Ovary (tissue), 9 donors: ENCODE data around the gene SRCAP. TPM values are rescaled to one million over a fixed set of nuclear protein-coding genes. Genes with fewer than 3 reads are reported as not detected.
A peak's percentile ranks its signal among the peaks of the same experiment; 100 is the strongest.

Source experiments
- DNase-seq, 5 donors: peaks; one replicate each; pipeline ENCODE4 v3.0.0-alpha.2; 2019 to 2020
- H3K27ac ChIP-seq, 2 donors: fragments of 200-600 bp; one replicate each; pipeline versions ENCODE4 v1.5.1 to v1.8.0; 2019 to 2022
- H3K27me3 ChIP-seq: fragments of 200-600 bp; one replicate; pipeline ENCODE4 v1.8.0; 2022
- H3K36me3 ChIP-seq: fragments of 200-600 bp; sonication (generic); one replicate; pipeline ENCODE4 v1.5.1; 2019
- H3K4me1 ChIP-seq: one replicate; pipeline ENCODE4 v1.8.1; 2013; ENCODE audit warnings: mild to moderate bottlenecking, moderate library complexity; ENCODE audit not compliant: insufficient read depth
- H3K4me3 ChIP-seq: fragments of 200-600 bp; sonication (generic); one replicate; pipeline ENCODE4 v1.5.1; 2017
- H3K9me3 ChIP-seq, 2 donors: fragments of 200-600 bp in 1 of 2; sonication (generic) in 1 of 2; one replicate each; pipeline versions ENCODE4 v1.5.1 to v1.8.1; 2013 to 2019; ENCODE audit warnings: mild to moderate bottlenecking in 1 of 2, moderate library complexity in 1 of 2
- EP300 ChIP-seq: sonication (generic); formaldehyde crosslinking; IDR thresholded peaks from one replicate; pipeline ENCODE4 v1.6.1; 2017; ENCODE audit warnings: antibody characterized with exemption
- POLR2A ChIP-seq: fragments of 450-650 bp; IDR thresholded peaks from one replicate; pipeline ENCODE4 v1.6.1; 2017; ENCODE audit warnings: antibody characterized with exemption, mild to moderate bottlenecking, moderate library complexity
- WGBS, 3 donors: extraction: QIAGEN DNeasy Blood & Tissue Kit in 1 of 3; methylation state at CpG; one replicate each; pipeline versions ENCODE4 v1.1.5 to v1.1.7; 2013 to 2017; 5-methylcytosine and 5-hydroxymethylcytosine counted together
- intact Hi-C, 4 donors: fragments of 100-400 bp; cut with DNase I; formaldehyde crosslinking; loops; one replicate each; pipeline versions ENCODE4 v1.11.0 to v1.15.1; 2022 to 2023
- polyA plus RNA-seq, 2 donors: library from polyadenylated mRNA; stranded (reverse); fragments of 200-250 nt in 1 of 2; fragments of 350-450 nt in 1 of 2; fragmentation: Illumina TruSeq in 1 of 2; extraction: RNeasy Lipid Tissue Mini Kit (QIAGEN cat#74804) in 1 of 2; gene quantifications; one replicate each; pipeline ENCODE4 v1.2.3, GENCODE V29; 2013 to 2014
- total RNA-seq, 7 donors: library from RNA; depleted of rRNA in 2 of 7; stranded (reverse); fragments of >200 nt in 2 of 7; fragmentation: NEBNext Ultra II Directional in 3 of 7; extraction: Animal tissue kit (Norgen Biotek cat#: 25700) in 3 of 7; gene quantifications; one replicate each; pipeline versions ENCODE4 v1.1.0 to v1.2.4, GENCODE V29; 2016 to 2023
- TF ChIP-seq, protein P1 (sequence below), 3 donors: fragments of 450-650 bp in 2 of 3; fragments of 200-600 bp in 1 of 3; IDR thresholded peaks; one replicate each; pipeline versions ENCODE4 v1.5.1 to v1.8.0; 2016 to 2022; ENCODE audit warnings: antibody characterized with exemption in 3 of 3, mild to moderate bottlenecking in 1 of 3
- donor health status: DM: no; HTN: no; CAD: no; lungs with moderate emphysema.
- donor health status: DM: no; HTN: no; CAD: no.
- donor health status: Bipolar disorder and iron deficiency.
- donor health status: DM: yes; HTN: yes; CAD: no.
- donor health status: DM: no; HTN: no; CAD: no.
- donor health status: DM: yes; HTN: yes; CAD: no.

The SRCAP gene
- total and polyA plus RNA-seq, 9 donors = 11.4 to 73.1 (median 46.1) TPM

DNA sequence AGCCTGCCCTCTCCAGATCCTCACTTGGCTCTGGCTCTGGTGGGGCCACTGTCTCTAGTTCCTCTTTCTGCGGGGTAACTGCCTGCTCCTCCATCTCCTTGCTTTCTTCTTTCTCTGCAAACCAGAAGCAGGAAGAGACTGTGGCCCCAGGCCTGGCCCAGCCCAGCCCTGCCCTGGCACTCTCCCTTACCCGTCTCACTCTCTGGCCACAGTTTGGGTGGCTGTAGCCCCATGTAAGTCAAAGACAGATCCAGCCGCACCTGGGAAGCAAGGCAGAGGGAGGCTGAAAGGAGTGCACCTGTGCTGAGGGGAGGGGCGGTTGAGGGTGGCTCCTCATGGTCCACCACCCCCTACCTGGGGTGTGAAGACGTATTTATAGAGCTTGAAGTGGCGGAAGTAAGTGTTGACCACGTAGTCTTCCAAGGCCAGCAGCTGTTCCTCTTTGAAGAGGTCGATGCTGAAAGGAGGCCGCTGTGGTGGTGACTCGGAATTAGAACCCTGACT is 60.1 kb downstream of the SRCAP start:
- peak in 2 of 5 donors; percentile 16 to 31 for DNase-seq
- Histone ChIP-seq H3K9me3 (no peaks in the 10 kb centered on the region), H3K27ac (no peak overlapping the region), H3K27me3 (no peaks in the 10 kb centered on the region), H3K4me1 (peaks cover 6% of the 10 kb centered on the region), H3K4me3 (no peak overlapping the region), H3K36me3 (no peaks in the 10 kb centered on the region)
- no peak for TF ChIP-seq POLR2A
- TF ChIP-seq EP300 = no peak
- TF ChIP-seq, protein P1, sequence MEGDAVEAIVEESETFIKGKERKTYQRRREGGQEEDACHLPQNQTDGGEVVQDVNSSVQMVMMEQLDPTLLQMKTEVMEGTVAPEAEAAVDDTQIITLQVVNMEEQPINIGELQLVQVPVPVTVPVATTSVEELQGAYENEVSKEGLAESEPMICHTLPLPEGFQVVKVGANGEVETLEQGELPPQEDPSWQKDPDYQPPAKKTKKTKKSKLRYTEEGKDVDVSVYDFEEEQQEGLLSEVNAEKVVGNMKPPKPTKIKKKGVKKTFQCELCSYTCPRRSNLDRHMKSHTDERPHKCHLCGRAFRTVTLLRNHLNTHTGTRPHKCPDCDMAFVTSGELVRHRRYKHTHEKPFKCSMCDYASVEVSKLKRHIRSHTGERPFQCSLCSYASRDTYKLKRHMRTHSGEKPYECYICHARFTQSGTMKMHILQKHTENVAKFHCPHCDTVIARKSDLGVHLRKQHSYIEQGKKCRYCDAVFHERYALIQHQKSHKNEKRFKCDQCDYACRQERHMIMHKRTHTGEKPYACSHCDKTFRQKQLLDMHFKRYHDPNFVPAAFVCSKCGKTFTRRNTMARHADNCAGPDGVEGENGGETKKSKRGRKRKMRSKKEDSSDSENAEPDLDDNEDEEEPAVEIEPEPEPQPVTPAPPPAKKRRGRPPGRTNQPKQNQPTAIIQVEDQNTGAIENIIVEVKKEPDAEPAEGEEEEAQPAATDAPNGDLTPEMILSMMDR (IDR thresholded peaks at IDR 0.05) = no peak
- 79 to 86% (median 82%) methylated on average over 10 of the region's 10 CpGs for WGBS, 3 donors
- intact Hi-C loops = no loop called here

DNA sequence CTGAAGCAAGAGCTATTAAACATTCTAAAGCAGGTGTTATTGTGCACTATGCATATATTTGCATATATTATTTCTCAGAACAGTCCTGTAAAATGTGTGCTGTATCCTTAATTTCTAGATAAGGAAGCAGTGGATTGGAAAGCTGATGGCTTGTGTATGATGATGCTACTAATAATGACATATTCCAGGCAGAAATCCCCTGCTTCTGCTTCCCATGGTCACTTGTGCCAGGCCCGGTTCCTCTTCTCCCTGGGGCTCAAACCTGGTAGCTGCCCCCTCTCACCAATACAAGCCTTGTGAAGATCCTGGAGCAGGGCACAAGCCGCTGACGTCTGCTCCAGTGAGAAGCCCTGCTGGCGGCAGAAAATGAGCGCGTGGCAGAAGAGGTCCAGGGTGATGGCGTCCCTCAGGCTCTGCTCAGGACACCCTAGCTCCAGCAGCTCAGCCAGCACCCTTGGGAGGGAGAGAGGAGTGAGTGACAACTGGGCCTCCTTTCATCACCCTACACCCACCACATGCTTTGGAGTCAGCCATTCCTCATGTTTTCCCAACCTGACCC is 61.1 kb downstream of the SRCAP start:
- H3K27me3 ChIP-seq = no peaks in the 10 kb centered on the region
- intact Hi-C loops = no loop called here
- peak in 2 of 5 donors; percentile 25 to 37 for DNase-seq
- H3K27ac ChIP-seq = no peak overlapping the region
- no peaks in the 10 kb centered on the region for H3K36me3 ChIP-seq
- H3K9me3 ChIP-seq = no peaks in the 10 kb centered on the region
- no peak overlapping the region for H3K4me3 ChIP-seq
- WGBS, 3 donors = 79 to 87% (median 79%) methylated on average over 7 of the region's 7 CpGs
- H3K4me1 ChIP-seq = peaks cover 6% of the 10 kb centered on the region
- TF ChIP-seq POLR2A = no peak
- no peak for TF ChIP-seq EP300
- TF ChIP-seq, protein P1 (IDR thresholded peaks at IDR 0.05) = no peak

DNA sequence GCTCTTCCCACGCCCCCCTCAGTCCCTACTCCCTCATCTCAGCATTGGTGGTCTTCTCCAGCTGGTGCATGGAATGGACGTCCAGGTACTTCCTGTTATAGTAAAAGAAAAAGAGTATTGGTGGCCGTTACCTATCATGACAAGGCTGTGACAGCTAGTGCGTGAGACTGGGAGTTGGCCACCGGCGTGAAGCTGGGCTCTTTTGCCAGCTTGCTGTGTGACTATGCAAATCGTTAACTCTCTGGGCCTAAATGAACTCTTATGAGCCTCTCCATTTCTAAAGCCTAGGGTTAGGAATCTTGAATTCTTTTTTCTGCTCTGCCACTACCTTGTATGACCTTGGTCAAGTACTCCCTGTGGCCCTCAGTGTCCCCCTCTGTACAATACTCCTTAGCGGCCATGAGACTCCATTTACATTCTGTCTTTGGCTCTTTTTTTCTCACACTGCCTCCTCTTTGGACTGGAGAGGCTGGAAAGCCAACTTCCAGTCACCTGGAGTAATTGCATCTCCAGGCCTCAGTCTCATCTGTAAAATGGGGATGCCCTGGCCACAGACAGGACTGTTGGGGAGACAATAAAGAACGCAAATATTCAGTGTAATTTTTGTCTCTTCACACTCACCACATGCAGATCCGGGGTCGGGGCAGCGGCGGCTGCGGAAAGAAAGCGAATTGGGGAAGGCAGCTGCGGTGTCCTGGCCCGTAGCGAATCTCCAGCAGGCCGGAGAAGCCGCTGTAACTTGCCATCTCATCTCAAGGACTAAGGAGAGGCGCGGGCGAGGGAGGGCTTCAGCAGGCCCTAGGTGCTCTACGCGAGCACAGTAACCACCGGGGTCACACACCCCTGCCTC is 61.8 kb downstream of the SRCAP start:
- no peaks in the 10 kb centered on the region for H3K27me3 ChIP-seq
- no peak overlapping the region for H3K27ac ChIP-seq
- no peaks in the 10 kb centered on the region for H3K9me3 ChIP-seq
- TF ChIP-seq, protein P1 (IDR thresholded peaks at IDR 0.05) = no peak
- TF ChIP-seq POLR2A (no peak), EP300 (no peak)
- H3K4me3 ChIP-seq = peak overlapping the region; percentile 63
- 19 to 27% (median 24%) methylated on average over 23 to 26 of the region's 26 CpGs for WGBS, 3 donors
- peak in 1 of 5 donors; percentile 21 for DNase-seq
- no peaks in the 10 kb centered on the region for H3K36me3 ChIP-seq
- H3K4me1 ChIP-seq = peaks cover 6% of the 10 kb centered on the region
- intact Hi-C loops = no loop called here

DNA sequence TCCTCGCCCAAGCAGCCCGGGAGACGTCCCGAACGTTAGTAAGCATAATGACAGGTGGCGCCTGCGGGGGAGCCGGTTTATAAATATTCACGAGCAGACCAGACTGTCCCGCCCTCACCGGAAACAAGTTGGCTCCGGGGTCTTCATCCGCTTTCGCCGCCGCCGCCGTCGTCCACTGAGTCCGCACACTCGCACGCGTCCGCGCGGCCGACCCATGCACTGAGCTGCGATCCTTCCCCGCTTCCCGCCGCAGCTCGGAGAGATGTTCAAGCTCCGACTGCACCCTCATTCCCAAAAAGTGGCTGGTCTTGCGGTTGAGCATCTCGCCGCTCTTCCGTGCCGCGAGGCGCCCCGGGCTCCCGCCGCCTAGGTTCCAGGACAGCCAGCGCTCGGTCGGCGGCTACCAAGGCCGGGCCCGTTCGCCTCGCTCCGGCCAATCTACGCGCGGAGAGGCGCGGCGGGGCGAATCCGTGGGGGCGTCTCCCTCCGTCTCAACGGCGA is 62.5 kb downstream of the SRCAP start:
- Histone ChIP-seq H3K9me3 (no peaks in the 10 kb centered on the region), H3K36me3 (no peaks in the 10 kb centered on the region), H3K27me3 (no peaks in the 10 kb centered on the region), H3K27ac (peak overlapping the region in 1 of 2 donors; percentile 20), H3K4me3 (peak overlapping the region; percentile 63), H3K4me1 (peaks cover 6% of the 10 kb centered on the region)
- WGBS, 3 donors = 0 to 1% (median 0%) methylated on average over 58 to 64 of the region's 64 CpGs
- intact Hi-C loops = no loop called here
- DNase-seq = peak in 4 of 5 donors; percentile 45 to 70 (median 59)
- no peak for TF ChIP-seq EP300
- TF ChIP-seq, protein P1 (IDR thresholded peaks at IDR 0.05) = no peak
- no peak for TF ChIP-seq POLR2A
